ENCODE data around the gene POLD1. TPM values are rescaled to one million over a fixed set of nuclear protein-coding genes. Genes with fewer than 3 reads are reported as not detected.

Gene POLD1
- total RNA-seq, 2 donors from 2014 or later, result 12.0 to 13.4 TPM

- ATAC-seq (no peak), DNase-seq (no peak)
- intact Hi-C loops (cut with DNase I), result loop anchor here in 1 of 2 donors (5.0 kb wide), 1 partner anchor 51 kb away; no protein-coding TSS in a partner anchor
These were observed 29.4 kb downstream of the POLD1 start for GRCh38 chr19:50413531-50413930.

- DNase-seq, result peak; percentile 82
- intact Hi-C loops (cut with DNase I), result loop anchor here (2.0 to 5.0 kb wide), 2 partner anchors 44 to 53 kb away; no protein-coding TSS in a partner anchor
- peak; percentile 80 for ATAC-seq
These were observed 30.9 kb downstream of the POLD1 start for GRCh38 chr19:50414864-50415660.

DNA sequence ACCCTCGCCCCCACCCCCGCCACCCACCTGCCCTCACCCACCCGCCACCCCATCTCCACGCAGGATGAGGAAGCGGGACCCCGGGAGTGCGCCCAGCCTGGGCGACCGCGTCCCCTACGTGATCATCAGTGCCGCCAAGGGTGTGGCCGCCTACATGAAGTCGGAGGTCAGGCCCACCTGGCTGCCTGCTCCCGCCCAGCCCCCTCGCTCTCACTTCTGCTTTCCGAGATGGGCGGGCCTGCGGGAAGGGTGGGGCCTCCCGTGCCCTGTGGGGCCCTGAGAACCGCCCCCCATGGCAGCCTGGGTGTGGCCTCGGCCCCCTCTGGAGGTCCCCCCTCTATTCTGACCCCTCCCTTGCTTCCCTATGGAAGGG lies 31.5 kb downstream of the POLD1 start:
- intact Hi-C loops (cut with DNase I), result loop anchor here in 1 of 2 donors (2.0 kb wide), 1 partner anchor 45 kb away; no protein-coding TSS in a partner anchor
- ATAC-seq (peak in 1 of 2 donors; percentile 34), DNase-seq (no peak)

DNA sequence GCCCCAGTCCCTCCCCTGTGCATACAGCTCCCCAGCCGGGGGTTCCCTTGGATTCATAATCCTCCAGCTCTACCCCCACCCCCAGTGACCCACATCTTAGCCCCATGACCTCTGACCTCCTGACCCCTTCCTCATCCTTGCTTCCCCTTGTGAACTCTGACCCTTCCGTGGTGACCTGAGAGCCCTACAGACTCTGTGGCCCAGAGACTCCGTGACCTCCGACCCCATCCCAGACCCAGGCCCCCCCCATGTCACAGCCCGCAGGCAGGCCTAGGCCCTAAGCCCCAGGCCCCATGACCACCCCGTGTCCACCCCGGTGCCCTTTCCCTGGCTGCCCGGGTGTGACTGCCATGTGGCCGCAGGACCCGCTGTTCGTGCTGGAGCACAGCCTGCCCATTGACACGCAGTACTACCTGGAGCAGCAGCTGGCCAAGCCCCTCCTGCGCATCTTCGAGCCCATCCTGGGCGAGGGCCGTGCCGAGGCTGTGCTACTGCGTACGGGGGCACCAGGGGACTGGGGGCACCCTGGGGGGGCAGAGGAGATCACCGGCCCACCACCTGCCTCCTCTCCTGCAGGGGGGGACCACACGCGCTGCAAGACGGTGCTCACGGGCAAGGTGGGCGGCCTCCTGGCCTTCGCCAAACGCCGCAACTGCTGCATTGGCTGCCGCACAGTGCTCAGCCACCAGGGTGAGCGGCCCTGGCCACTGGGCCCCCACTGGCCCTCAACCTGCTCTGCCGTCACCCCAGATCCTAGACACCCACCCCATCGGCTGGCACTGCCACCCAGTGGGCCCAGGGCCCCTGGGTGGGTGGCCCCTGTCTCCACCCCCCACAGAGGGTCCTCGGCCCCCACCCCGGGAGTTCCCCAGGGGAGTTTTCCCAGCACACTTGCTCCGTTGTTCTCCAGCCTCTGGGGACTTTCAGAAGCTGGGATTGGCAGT lies 32.2 kb downstream of the POLD1 start:
- intact Hi-C loops (cut with DNase I), result no loop called here
- DNase-seq (no peak), ATAC-seq (no peak)

GRCh38 chr19:50417111-50418081 lies 33.2 kb downstream of the POLD1 start:
- no peak for ATAC-seq
- intact Hi-C loops (cut with DNase I), result no loop called here

GRCh38 chr19:50418176-50419021 lies 34.3 kb downstream of the POLD1 start, which contains the start of gene SPIB:
Gene SPIB (plus strand): TSS chr19:50418938. CDS start chr19:50418963, 25 bp downstream.
- intact Hi-C loops (cut with DNase I), result no loop called here

More at GRCh38 chr19:50417111-50418081, 33.2 kb downstream of the POLD1 start:
- no peak for DNase-seq

DNA sequence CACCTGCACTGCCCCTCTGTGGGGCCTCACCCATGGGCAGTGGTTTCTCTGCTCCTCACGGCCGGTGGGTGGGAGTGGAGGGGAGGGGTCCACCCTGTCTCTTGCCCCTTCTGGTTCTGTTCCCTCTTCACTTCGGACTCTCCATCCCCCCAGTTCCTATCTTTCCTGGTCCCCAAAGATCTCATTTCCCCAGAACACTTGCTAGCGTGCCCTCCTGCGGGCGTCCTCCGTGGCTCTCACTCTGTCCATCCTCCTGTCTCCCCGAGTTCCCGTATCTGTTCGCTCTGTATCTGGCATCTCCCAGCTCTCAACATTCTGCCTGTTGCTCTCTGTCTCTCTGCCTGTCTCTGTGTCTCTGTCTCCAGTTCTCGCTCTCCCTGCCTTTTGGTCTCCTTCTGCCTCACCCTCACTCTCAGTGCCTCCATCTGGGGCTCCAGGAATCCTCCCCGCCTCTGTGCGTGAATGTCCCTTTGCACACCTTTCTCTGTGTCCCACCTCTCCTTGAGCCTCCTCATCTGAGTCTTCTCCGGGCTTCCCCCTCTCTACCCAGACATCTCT lies 35.0 kb downstream of the POLD1 start:
- no peak for ATAC-seq
- intact Hi-C loops (cut with DNase I), result no loop called here
- no peak for DNase-seq

More at GRCh38 chr19:50418176-50419021, 34.3 kb downstream of the POLD1 start, which contains the start of gene SPIB:
- ATAC-seq (no peak), DNase-seq (no peak)

GRCh38 chr19:50419580-50420035 lies 35.5 kb downstream of the POLD1 start:
- DNase-seq (no peak), ATAC-seq (no peak)
- intact Hi-C loops (cut with DNase I), result no loop called here

DNA sequence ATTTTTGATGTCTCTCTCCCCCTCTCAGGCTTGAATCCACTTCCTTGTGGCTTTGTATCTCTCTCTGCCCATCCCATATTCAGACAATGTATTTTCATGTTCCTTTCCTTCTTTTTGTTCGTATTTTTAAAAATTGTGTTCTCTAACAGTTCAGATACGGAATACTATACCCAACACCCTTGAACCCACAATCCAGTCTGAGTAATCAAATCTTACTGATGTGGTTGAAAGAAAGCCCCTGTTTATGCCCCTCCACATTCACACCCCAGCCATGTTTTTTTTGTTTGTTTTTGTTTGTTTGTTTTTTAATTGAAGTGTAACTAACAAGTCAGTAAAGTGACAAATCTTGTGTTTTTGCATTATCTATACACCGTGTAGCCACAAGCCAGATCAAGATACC lies 36.0 kb downstream of the POLD1 start:
- DNase-seq (no peak), ATAC-seq (no peak)
- intact Hi-C loops (cut with DNase I), result no loop called here

DNA sequence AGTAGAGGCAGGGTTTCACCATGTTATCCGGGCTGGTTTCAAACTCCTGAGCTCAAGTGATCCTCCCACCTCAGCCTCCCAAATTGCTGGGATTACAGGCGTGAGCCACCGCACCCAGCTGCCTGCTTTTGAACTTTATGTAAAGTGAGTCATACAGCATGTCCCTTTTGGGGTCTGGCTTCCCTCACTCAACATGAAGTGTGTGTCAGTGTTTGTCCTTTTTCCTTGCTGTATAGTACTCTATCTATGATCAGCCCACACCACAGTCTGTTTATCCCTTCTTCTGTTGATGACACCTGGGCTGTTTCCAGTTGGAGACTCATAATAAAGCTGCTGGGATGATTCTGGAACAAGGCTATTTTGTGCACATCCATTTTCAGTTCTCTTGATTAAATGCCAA lies 36.7 kb downstream of the POLD1 start:
- ATAC-seq (no peak), DNase-seq (no peak)
- intact Hi-C loops (cut with DNase I), result no loop called here

GRCh38 chr19:50422397-50423278 lies 38.5 kb downstream of the POLD1 start:
- intact Hi-C loops (cut with DNase I), result no loop called here
- ATAC-seq (no peak), DNase-seq (no peak)

- intact Hi-C loops (cut with DNase I), result no loop called here
- ATAC-seq, result no peak
- DNase-seq, result no peak
These were observed 39.3 kb downstream of the POLD1 start for GRCh38 chr19:50423279-50424113.

DNA sequence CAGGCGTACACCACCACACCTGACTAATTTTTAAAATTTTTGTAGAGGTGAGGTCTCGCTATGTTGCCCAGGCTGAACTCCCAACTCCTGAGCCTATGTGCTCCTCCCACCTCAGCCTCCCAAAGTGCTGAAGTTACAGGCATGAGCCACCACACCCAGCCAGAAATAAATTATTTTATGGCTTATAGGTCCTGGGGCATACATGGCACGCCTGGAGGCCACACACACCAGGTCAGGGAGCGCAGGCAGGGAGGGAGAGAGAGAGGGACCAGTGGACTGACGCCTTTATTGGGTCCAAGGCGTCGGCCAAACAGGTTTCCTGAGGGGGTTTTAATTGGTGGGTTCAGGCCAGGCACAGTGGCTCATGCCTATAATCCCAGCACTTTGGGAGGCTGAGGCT lies 41.4 kb downstream of the POLD1 start:
- DNase-seq (no peak), ATAC-seq (no peak)
- intact Hi-C loops (cut with DNase I), result no loop called here

- intact Hi-C loops (cut with DNase I), result no loop called here
- DNase-seq, result no peak
- no peak for ATAC-seq
These were observed 43.3 kb downstream of the POLD1 start for GRCh38 chr19:50427318-50427925.

- DNase-seq (peak; percentile 89), ATAC-seq (peak; percentile 70 to 72)
- intact Hi-C loops (cut with DNase I), result no loop called here
These were observed 43.9 kb downstream of the POLD1 start for GRCh38 chr19:50427997-50428425.
